Thyroid gland (tissue), 4 donors: ENCODE measurements around the gene LNX1. TPM values are rescaled to one million over a fixed set of nuclear protein-coding genes. Genes with fewer than 3 reads are reported as not detected.

Experiments used
- DNase-seq, 2 donors: peaks; one replicate each; pipeline ENCODE4 v3.0.0-alpha.2; 2019
- H3K27ac ChIP-seq, 3 donors: fragments of 200-600 bp; sonication (generic); 1 replicate in 2 of 3; 2 replicates in 1 of 3; pipeline ENCODE4 v1.5.1; 2016 to 2019; ENCODE audit warnings: mild to moderate bottlenecking in 1 of 3, moderate library complexity in 1 of 3
- H3K27me3 ChIP-seq: fragments of 200-600 bp; sonication (generic); one replicate; pipeline ENCODE4 v1.5.1; 2019
- H3K36me3 ChIP-seq, 2 donors: fragments of 200-600 bp; sonication (generic); one replicate each; pipeline ENCODE4 v1.5.1; 2016 to 2019
- H3K4me1 ChIP-seq, 2 donors: fragments of 200-600 bp; sonication (generic); one replicate each; pipeline ENCODE4 v1.5.1; 2017 to 2019
- H3K4me3 ChIP-seq, 3 donors: fragments of 200-600 bp; sonication (generic); replicated peaks in 1 of 3; 1 replicate in 2 of 3; 2 replicates in 1 of 3; pipeline ENCODE4 v1.5.1; 2016; ENCODE audit warnings: mild to moderate bottlenecking in 1 of 3
- H3K9me3 ChIP-seq: fragments of 200-600 bp; sonication (generic); one replicate; pipeline ENCODE4 v1.5.1; 2017
- CTCF ChIP-seq, 6 experiments: fragments of 200-600 bp in 3 of 6; fragments of 450-650 bp in 3 of 6; sonication (generic) in 3 of 6; IDR thresholded peaks; one replicate each; pipeline ENCODE4 v1.5.1; 2016 to 2019; ENCODE audit warnings: antibody characterized with exemption in 6 of 6, mild to moderate bottlenecking in 2 of 6, inconsistent platforms in 1 of 6, moderate library complexity in 1 of 6
- POLR2A ChIP-seq, 2 donors: fragments of 450-650 bp; IDR thresholded peaks; one replicate each; pipeline ENCODE4 v1.6.1; 2017; ENCODE audit warnings: antibody characterized with exemption in 2 of 2, mild to moderate bottlenecking in 2 of 2, moderate library complexity in 1 of 2
- WGBS, 2 donors: methylation state at CpG; one replicate each; pipeline ENCODE4 v1.1.5; 2017; 5-methylcytosine and 5-hydroxymethylcytosine counted together
- intact Hi-C: fragments of 100-400 bp; cut with DNase I; formaldehyde crosslinking; loops from one replicate; pipeline ENCODE4 v1.15.1; 2023
- total RNA-seq, 4 donors: library from RNA; depleted of rRNA; stranded (reverse); fragments of >200 nt; gene quantifications; one replicate each; pipeline ENCODE4 v1.2.3, GENCODE V29; 2016

LNX1 gene
- total RNA-seq, 4 donors from 2014 or later, result 34.3 to 63.8 (median 43.3) TPM

- no peak overlapping the region for H3K27ac ChIP-seq
- H3K36me3 ChIP-seq, result no peaks in the 10 kb centered on the region
- H3K9me3 ChIP-seq, result no peaks in the 10 kb centered on the region
- TF ChIP-seq POLR2A (IDR thresholded peaks at IDR 0.05) (no peak), CTCF (IDR thresholded peaks at IDR 0.05) (no peak)
- no peaks in the 10 kb centered on the region for H3K27me3 ChIP-seq
- no peak overlapping the region for H3K4me3 ChIP-seq
- no peak for DNase-seq
- H3K4me1 ChIP-seq, result peaks cover 41 to 54% of the 10 kb centered on the region in 2 donors
- intact Hi-C loops, result no loop called here
- WGBS, 2 donors, result 69 to 74% methylated on average over 4 of the region's 4 CpGs
Observed at GRCh38 chr4:53538756-53539155, 52.5 kb downstream of the LNX1 start.

- H3K27ac ChIP-seq, result peak overlapping the region in 1 of 3 donors; percentile 25
- H3K27me3 ChIP-seq, result no peaks in the 10 kb centered on the region
- no peaks in the 10 kb centered on the region for H3K36me3 ChIP-seq
- WGBS, 2 donors, result 61 to 66% methylated on average over 3 of the region's 3 CpGs
- H3K9me3 ChIP-seq, result no peaks in the 10 kb centered on the region
- peaks cover 40 to 50% of the 10 kb centered on the region in 2 donors for H3K4me1 ChIP-seq
- TF ChIP-seq POLR2A (IDR thresholded peaks at IDR 0.05) (no peak), CTCF (IDR thresholded peaks at IDR 0.05) (no peak)
- no peak for DNase-seq
- intact Hi-C loops, result no loop called here
- no peak overlapping the region for H3K4me3 ChIP-seq
Observed at GRCh38 chr4:53537606-53538005, 53.7 kb downstream of the LNX1 start.

- DNase-seq, result no peak
- Histone ChIP-seq H3K9me3 (no peaks in the 10 kb centered on the region), H3K4me3 (no peak overlapping the region), H3K27ac (peak overlapping the region in 1 of 3 donors; percentile 3), H3K36me3 (no peaks in the 10 kb centered on the region), H3K4me1 (peaks cover 27 to 37% of the 10 kb centered on the region in 2 donors), H3K27me3 (no peaks in the 10 kb centered on the region)
- no peak for TF ChIP-seq POLR2A (IDR thresholded peaks at IDR 0.05)
- TF ChIP-seq CTCF (IDR thresholded peaks at IDR 0.05), result no peak
- 82 to 83% methylated on average over 2 of the region's 2 CpGs for WGBS, 2 donors
- intact Hi-C loops, result no loop called here
Observed at GRCh38 chr4:53536328-53536727, 55.0 kb downstream of the LNX1 start.

- Histone ChIP-seq H3K27me3 (no peaks in the 10 kb centered on the region), H3K27ac (peak overlapping the region in 1 of 3 donors; percentile 3), H3K4me1 (peaks cover 20 to 29% of the 10 kb centered on the region in 2 donors), H3K9me3 (no peaks in the 10 kb centered on the region), H3K36me3 (no peaks in the 10 kb centered on the region), H3K4me3 (no peak overlapping the region)
- WGBS, 2 donors, result 86 to 90% methylated on average over 3 of the region's 3 CpGs
- no peak for DNase-seq
- TF ChIP-seq CTCF (IDR thresholded peaks at IDR 0.05) (no peak), POLR2A (IDR thresholded peaks at IDR 0.05) (no peak)
- intact Hi-C loops, result no loop called here
Observed at GRCh38 chr4:53535567-53535966, 55.7 kb downstream of the LNX1 start.

GRCh38 chr4:53534684-53535083 is 56.6 kb downstream of the LNX1 start:
- intact Hi-C loops, result no loop called here
- no peak overlapping the region for H3K27ac ChIP-seq
- DNase-seq, result no peak
- TF ChIP-seq CTCF (IDR thresholded peaks at IDR 0.05) (no peak), POLR2A (IDR thresholded peaks at IDR 0.05) (no peak)
- no peaks in the 10 kb centered on the region for H3K36me3 ChIP-seq
- no peaks in the 10 kb centered on the region for H3K9me3 ChIP-seq
- H3K27me3 ChIP-seq, result no peaks in the 10 kb centered on the region
- 77 to 79% methylated on average over 2 of the region's 2 CpGs for WGBS, 2 donors
- H3K4me1 ChIP-seq, result peaks cover 18 to 25% of the 10 kb centered on the region in 2 donors
- H3K4me3 ChIP-seq, result no peak overlapping the region
